ENCODE measurements around the gene LMBR1. TPM values are rescaled to one million over a fixed set of nuclear protein-coding genes. Genes with fewer than 3 reads are reported as not detected.
"Not testable (repeated sequence)": the region's sequence is repeated elsewhere in the genome, so short reads cannot be mapped to it uniquely, and the experiment has no call there.

LMBR1 gene
- total RNA-seq, 1 donor from 2014 or later = 100 TPM

GRCh38 chr7:156907656-156908055 is 14.7 kb upstream of the LMBR1 start:
- DNase-seq (ENCODE audit: low read depth, low spot score) = no peak

- DNase-seq (ENCODE audit: low read depth, low spot score) = no peak
Observed at GRCh38 chr7:156906200-156906649, 13.2 kb upstream of the LMBR1 start.

DNA sequence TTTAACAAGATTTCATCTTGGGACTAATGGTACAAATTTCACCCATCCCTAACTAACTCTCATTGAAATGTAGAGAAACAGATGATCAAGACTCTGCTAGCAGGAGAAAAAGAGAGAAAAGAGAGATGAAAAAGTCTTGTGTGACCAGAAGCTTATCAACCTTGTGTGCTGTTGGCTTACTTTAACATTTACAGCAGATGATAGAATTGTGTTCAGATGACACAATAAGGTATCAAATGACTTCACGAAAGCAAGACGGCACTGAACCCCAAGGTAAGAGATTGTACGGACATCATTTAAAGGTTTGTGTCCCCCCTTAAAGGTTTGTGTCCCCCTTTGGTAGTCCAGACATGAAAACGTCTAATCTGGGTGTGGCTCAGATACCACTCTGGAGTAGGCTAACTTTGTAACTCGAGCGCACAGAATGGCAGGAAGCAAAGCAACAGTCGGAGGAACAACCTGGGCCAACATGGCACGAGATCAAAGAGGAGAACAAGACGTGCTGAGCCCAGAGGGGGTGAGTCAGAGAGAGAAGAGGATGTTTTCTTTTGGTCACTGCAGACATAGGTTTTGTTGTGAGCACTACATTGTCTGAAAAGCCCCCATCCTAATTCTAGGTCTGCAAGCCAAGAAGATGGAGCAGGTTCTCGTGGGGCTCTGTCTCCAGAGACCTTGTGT is 10.4 kb upstream of the LMBR1 start:
- peak; percentile 66 for DNase-seq (ENCODE audit: low read depth, low spot score)

GRCh38 chr7:156900093-156900492 is 7.1 kb upstream of the LMBR1 start:
- DNase-seq (ENCODE audit: low read depth, low spot score) = not testable (repeated sequence)

- no peak for DNase-seq (ENCODE audit: low read depth, low spot score)
Observed at GRCh38 chr7:156898938-156899337, 6.0 kb upstream of the LMBR1 start.

DNA sequence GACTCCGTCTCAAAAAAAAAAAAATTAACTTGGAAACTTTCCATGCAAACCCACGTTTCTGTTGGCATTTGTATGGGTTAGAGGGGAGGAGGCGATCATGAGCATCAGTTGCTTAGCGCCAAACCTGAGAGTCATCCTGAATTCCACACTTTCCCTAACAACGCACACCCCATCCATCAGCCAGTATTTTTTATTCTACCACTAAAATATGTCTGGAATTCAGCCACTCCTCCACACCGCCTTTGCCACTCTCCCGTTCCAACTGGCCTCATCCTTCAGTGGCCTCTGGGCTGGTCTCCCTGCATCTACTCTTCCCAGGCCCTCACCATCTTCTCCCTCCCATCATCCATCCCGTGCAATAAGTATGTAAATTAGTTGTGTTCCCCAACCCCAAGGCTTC is 4.7 kb upstream of the LMBR1 start:
- DNase-seq (ENCODE audit: low read depth, low spot score) = no peak

GRCh38 chr7:156896388-156897022 is 3.5 kb upstream of the LMBR1 start:
- DNase-seq (ENCODE audit: low read depth, low spot score) = no peak

GRCh38 chr7:156895024-156895780 is 2.2 kb upstream of the LMBR1 start:
- no peak for DNase-seq (ENCODE audit: low read depth, low spot score)

- DNase-seq (ENCODE audit: low read depth, low spot score) = no peak
Observed at GRCh38 chr7:156892081-156892800, 742 bp downstream of the LMBR1 start.

- DNase-seq (ENCODE audit: low read depth, low spot score) = no peak
Observed at GRCh38 chr7:156889746-156890145, 3.2 kb downstream of the LMBR1 start.

DNA sequence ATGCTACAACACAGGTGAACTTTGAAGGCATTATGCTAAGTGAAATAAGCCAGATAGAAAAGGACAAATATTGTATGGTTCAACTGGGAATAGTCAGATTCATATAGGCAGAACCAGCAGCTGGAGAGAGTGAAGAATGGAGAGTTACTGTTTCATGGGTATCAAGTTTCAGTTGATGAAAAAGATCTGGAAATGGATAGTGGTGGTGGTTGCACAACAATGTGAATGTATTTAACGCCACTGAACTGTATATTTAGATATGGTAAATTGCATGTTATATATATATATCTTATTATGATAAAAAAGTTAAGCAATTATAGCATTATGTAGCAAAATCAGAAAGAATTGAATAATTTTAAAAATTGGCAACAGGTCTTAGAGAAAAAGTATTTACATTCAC is 3.9 kb downstream of the LMBR1 start:
- DNase-seq (ENCODE audit: low read depth, low spot score) = no peak

GRCh38 chr7:156886020-156886795 is 6.8 kb downstream of the LMBR1 start:
- DNase-seq (ENCODE audit: low read depth, low spot score) = no peak

GRCh38 chr7:156881679-156882078 is 11.3 kb downstream of the LMBR1 start:
- no peak for DNase-seq (ENCODE audit: low read depth, low spot score)

DNA sequence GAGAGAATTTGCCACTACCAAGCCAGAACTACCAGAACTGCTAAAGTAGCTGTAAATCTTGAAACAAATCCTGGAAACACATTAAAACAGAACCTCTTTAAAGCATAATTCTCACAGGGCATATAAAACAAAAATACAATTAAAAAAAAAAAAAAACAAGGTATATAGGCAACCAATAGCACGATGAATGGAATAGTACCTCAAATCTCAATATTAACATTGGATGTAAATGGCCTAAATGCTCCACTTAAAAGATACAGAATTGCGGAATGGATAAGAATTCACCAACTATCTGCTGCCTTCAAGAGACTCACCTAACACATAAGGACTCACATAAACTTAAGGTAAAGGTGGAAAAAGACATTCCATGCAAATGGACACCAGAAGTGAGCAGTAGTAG is 17.2 kb downstream of the LMBR1 start:
- DNase-seq (ENCODE audit: low read depth, low spot score) = no peak

- DNase-seq (ENCODE audit: low read depth, low spot score) = not testable (repeated sequence)
Observed at GRCh38 chr7:156868363-156868762, 24.6 kb downstream of the LMBR1 start.

- no peak for DNase-seq (ENCODE audit: low read depth, low spot score)
Observed at GRCh38 chr7:156865493-156865892, 27.5 kb downstream of the LMBR1 start.

DNA sequence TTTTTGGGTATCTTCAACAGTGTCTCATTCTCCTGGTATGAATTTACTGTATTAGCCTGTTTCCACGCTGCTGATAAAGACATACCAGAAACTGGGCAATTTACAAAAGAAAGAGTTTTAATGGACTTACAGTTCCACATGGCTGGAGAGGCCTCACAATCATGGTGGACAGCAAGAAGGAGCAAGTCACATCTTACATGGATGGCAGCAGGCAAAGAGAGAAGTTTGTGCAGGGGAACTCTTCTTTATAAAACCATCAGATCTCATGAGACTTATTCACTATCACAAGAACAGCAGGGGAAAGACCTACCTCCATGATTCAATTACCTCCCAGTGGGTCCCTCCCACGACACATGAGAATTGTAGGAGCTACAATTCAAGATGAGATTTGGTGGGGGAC is 31.0 kb downstream of the LMBR1 start:
- not testable (repeated sequence) for DNase-seq (ENCODE audit: low read depth, low spot score)

GRCh38 chr7:156861212-156861611 is 31.8 kb downstream of the LMBR1 start:
- no peak for DNase-seq (ENCODE audit: low read depth, low spot score)

- DNase-seq (ENCODE audit: low read depth, low spot score) = not testable (repeated sequence)
Observed at GRCh38 chr7:156860099-156860498, 32.9 kb downstream of the LMBR1 start.

- DNase-seq (ENCODE audit: low read depth, low spot score) = no peak
Observed at GRCh38 chr7:156858523-156858922, 34.5 kb downstream of the LMBR1 start.

GRCh38 chr7:156857757-156858156 is 35.2 kb downstream of the LMBR1 start:
- DNase-seq (ENCODE audit: low read depth, low spot score) = no peak
